ENCODE results near the gene FMN1. TPM values are rescaled to one million over a fixed set of nuclear protein-coding genes. Genes with fewer than 3 reads are reported as not detected.

FMN1 gene
- total RNA-seq, 4 donors from 2014 or later: 4.3 to 10.1 (median 8.8) TPM

- H3K36me3 ChIP-seq: no peaks in the 10 kb centered on the region
- no peak overlapping the region for H3K4me3 ChIP-seq
- intact Hi-C loops (cut with DNase I): no loop called here
- DNase-seq: no peak
- 37 to 43% methylated on average over 6 of the region's 6 CpGs for WGBS, 2 donors
- peaks cover 0 to 14% (median 0%) of the 10 kb centered on the region in 3 donors for H3K4me1 ChIP-seq
- H3K9me3 ChIP-seq: no peaks in the 10 kb centered on the region
- no peaks in the 10 kb centered on the region for H3K27me3 ChIP-seq
- TF ChIP-seq POLR2A (IDR thresholded peaks at IDR 0.05) (no peak), CTCF (IDR thresholded peaks at IDR 0.05) (no peak)
- peak overlapping the region in 3 of 4 donors; percentile 16 to 59 (median 29) for H3K27ac ChIP-seq
These were observed 353.8 kb downstream of the FMN1 start for GRCh38 chr15:32840507-32841245.

GRCh38 chr15:32838820-32839219 lies 355.7 kb downstream of the FMN1 start:
- WGBS, 2 donors: 45 to 86% methylated on average over 5 to 7 of the region's 8 CpGs
- H3K4me3 ChIP-seq: no peak overlapping the region
- no peak for DNase-seq
- TF ChIP-seq CTCF (IDR thresholded peaks at IDR 0.05) (no peak), POLR2A (IDR thresholded peaks at IDR 0.05) (no peak)
- peaks cover 0 to 14% (median 0%) of the 10 kb centered on the region in 3 donors for H3K4me1 ChIP-seq
- H3K27me3 ChIP-seq: no peaks in the 10 kb centered on the region
- intact Hi-C loops (cut with DNase I): no loop called here
- peak overlapping the region in 2 of 4 donors; percentile 26 to 37 for H3K27ac ChIP-seq
- H3K9me3 ChIP-seq: no peaks in the 10 kb centered on the region
- H3K36me3 ChIP-seq: no peaks in the 10 kb centered on the region

- TF ChIP-seq POLR2A (IDR thresholded peaks at IDR 0.05): no peak
- no peak for TF ChIP-seq CTCF (IDR thresholded peaks at IDR 0.05)
- peaks cover 0 to 11% (median 0%) of the 10 kb centered on the region in 3 donors for H3K4me1 ChIP-seq
- H3K4me3 ChIP-seq: no peak overlapping the region
- 64 to 78% methylated on average over 7 of the region's 7 CpGs for WGBS, 2 donors
- intact Hi-C loops (cut with DNase I): no loop called here
- no peaks in the 10 kb centered on the region for H3K27me3 ChIP-seq
- H3K27ac ChIP-seq: no peak overlapping the region
- no peaks in the 10 kb centered on the region for H3K36me3 ChIP-seq
- no peak for DNase-seq
- H3K9me3 ChIP-seq: no peaks in the 10 kb centered on the region
These were observed 356.2 kb downstream of the FMN1 start for GRCh38 chr15:32838338-32838737.

- 88 to 89% methylated on average over 8 of the region's 8 CpGs for WGBS, 2 donors
- TF ChIP-seq CTCF (IDR thresholded peaks at IDR 0.05) (no peak), POLR2A (IDR thresholded peaks at IDR 0.05) (no peak)
- H3K4me3 ChIP-seq: no peak overlapping the region
- H3K4me1 ChIP-seq: peaks cover 0 to 7% (median 0%) of the 10 kb centered on the region in 3 donors
- H3K36me3 ChIP-seq: no peaks in the 10 kb centered on the region
- H3K27ac ChIP-seq: no peak overlapping the region
- no peaks in the 10 kb centered on the region for H3K9me3 ChIP-seq
- intact Hi-C loops (cut with DNase I): no loop called here
- DNase-seq: no peak
- H3K27me3 ChIP-seq: no peaks in the 10 kb centered on the region
These were observed 356.6 kb downstream of the FMN1 start for GRCh38 chr15:32837935-32838334.

GRCh38 chr15:32834156-32834555 lies 360.4 kb downstream of the FMN1 start:
- no peaks in the 10 kb centered on the region for H3K9me3 ChIP-seq
- H3K27me3 ChIP-seq: no peaks in the 10 kb centered on the region
- DNase-seq: no peak
- intact Hi-C loops (cut with DNase I): no loop called here
- no peak overlapping the region for H3K4me3 ChIP-seq
- TF ChIP-seq CTCF (IDR thresholded peaks at IDR 0.05) (no peak), POLR2A (IDR thresholded peaks at IDR 0.05) (no peak)
- 42 to 56% methylated on average over 1 of the region's 1 CpG for WGBS, 2 donors
- H3K27ac ChIP-seq: no peak overlapping the region
- H3K4me1 ChIP-seq: no peaks in the 10 kb centered on the region
- no peaks in the 10 kb centered on the region for H3K36me3 ChIP-seq

Measured in esophagus squamous epithelium (tissue), 5 donors.